ENCODE results near the gene NMRK2. TPM values are rescaled to one million over a fixed set of nuclear protein-coding genes. Genes with fewer than 3 reads are reported as not detected.

The NMRK2 gene, protein sequence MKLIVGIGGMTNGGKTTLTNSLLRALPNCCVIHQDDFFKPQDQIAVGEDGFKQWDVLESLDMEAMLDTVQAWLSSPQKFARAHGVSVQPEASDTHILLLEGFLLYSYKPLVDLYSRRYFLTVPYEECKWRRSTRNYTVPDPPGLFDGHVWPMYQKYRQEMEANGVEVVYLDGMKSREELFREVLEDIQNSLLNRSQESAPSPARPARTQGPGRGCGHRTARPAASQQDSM
- 60.0 and 62.7 TPM in 2 replicates for total RNA-seq (2021)
- long read RNA-seq, partial matches to known transcripts = 51 of 101 reads
- long read RNA-seq, other reads (novel, unspliced or antisense) = 48 of 101 reads

DNA sequence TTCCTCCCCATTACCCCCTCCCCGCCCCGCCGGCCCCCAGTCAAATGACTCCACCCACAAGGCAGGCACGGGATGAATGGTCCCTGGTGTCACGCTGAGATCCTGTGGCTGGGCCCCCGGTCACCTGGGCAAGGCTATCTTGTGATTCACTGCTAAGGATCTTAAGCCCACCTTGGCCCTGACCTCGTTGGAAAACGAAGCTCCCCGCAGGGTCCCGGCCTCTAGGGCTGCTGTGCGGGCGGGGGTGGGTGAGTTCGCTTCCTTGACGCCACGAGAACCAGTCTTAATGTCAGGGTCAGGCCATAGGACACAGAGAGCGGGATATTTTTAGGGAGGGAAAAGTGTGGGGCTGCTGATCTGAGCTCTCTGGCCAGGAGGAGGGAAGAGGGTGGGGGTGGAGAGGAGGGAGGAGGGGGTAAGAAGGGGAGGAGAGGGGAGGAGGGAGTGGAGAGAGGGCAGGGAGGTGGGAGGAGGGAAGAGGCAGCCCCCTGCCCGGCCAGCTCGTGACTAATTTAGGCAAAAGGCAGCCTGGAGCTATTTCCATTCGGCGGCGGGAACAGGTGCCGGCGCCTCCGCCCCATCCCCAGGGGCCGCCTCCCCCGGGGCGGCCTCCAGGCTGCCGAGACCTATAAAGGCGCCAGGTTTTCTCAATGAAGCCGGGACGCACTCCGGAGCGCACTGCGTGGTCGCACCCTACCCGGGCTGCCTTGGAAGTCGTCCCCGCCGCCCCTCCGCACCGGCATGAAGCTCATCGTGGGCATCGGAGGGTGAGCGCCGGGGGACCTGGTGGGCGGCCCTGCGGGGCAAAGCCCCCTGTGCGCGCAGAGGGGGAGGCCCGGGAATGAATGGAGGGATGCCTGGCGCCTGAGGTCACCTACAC lies at the start of gene NMRK2:
TSS of gene NMRK2 (plus strand) at position 139 of the 880 bp plus-strand sequence. CDS start at position 742, 603 bp downstream.
- Histone ChIP-seq H3K23ac (ENCODE audit: insufficient read length, low read depth, low read length) (no peak within 1 kb of the TSS), H2BK15ac (ENCODE audit: low read depth, low read length) (no peak within 1 kb of the TSS), H3K79me2 (ENCODE audit: insufficient read depth, low read length) (no peaks in the 10 kb centered on the region; the same call in 1 of the 2 replicates), H3K4me2 (ENCODE audit: insufficient read depth, insufficient read length, low read length) (peak within 1 kb of the TSS; percentile 73), H3K27me3 (ENCODE audit: insufficient read depth, low read length) (no peaks in the 10 kb centered on the region), H4K5ac (ENCODE audit: insufficient read length, low read depth, low read length) (no peak within 1 kb of the TSS), H2AFZ (ENCODE audit: low read length) (peak within 1 kb of the TSS; percentile 69), H3K9me3 (ENCODE audit: control insufficient read depth, low read depth, low read length) (no peaks in the 10 kb centered on the region), H3K4me1 (ENCODE audit: insufficient read depth, low read length) (no peaks in the 10 kb centered on the region), H3K4ac (ENCODE audit: low read depth, low read length) (no peak within 1 kb of the TSS; the same call in 1 of the 2 replicates), H4K20me1 (ENCODE audit: control insufficient read depth, insufficient read depth, insufficient read length) (no peaks in the 10 kb centered on the region), H3K56ac (ENCODE audit: insufficient read length, low read depth, low read length) (no peak within 1 kb of the TSS), H3K18ac (ENCODE audit: insufficient read length, low read depth, low read length) (peak within 1 kb of the TSS; percentile 82), H3K23me2 (ENCODE audit: insufficient read length, low read depth, low read length, poor library complexity, severe bottlenecking) (peaks cover 7% of the 10 kb centered on the region), H2BK20ac (ENCODE audit: low read depth, low read length, poor library complexity, severe bottlenecking) (no peak within 1 kb of the TSS), H3T11ph (ENCODE audit: low read length) (no peak within 1 kb of the TSS), H2BK5ac (ENCODE audit: insufficient read length, low read length) (no peak within 1 kb of the TSS), H4K91ac (ENCODE audit: insufficient read length, low read depth, low read length) (no peak within 1 kb of the TSS), H2BK12ac (ENCODE audit: insufficient read length, low read depth, low read length) (no peak within 1 kb of the TSS), H2BK120ac (ENCODE audit: low read depth, low read length, poor library complexity, severe bottlenecking) (no peak within 1 kb of the TSS), H3K9ac (ENCODE audit: extremely low read depth, insufficient read length, low read length) (peak within 1 kb of the TSS; percentile 63), H2AK5ac (ENCODE audit: insufficient read length, low read length) (no peak within 1 kb of the TSS), H3K27ac (ENCODE audit: insufficient read length, low read depth, low read length) (peak within 1 kb of the TSS; percentile 12), H4K8ac (replicated peaks; ENCODE audit: insufficient read length, low read depth, low read length) (no peak within 1 kb of the TSS), H3K14ac (ENCODE audit: insufficient read depth, low read length) (peak within 1 kb of the TSS; percentile 91), H3K79me1 (ENCODE audit: insufficient read depth, low read depth, low read length, poor library complexity, severe bottlenecking) (no peaks in the 10 kb centered on the region)
- peak within 1 kb of the TSS; percentile 94 to 98 (median 95) for H3K27ac Mint-ChIP-seq
- H3K9me3 Mint-ChIP-seq = no peaks in the 10 kb centered on the region
- H3K27me3 Mint-ChIP-seq (ENCODE audit: low read depth) = peaks cover 3% of the 10 kb centered on the region
- peaks cover 0 to 3% of the 10 kb centered on the region in 2 experiments; a peak in 1 of 4 replicates for H3K4me1 Mint-ChIP-seq
- no peak for TF ChIP-seq CTCF (conservative IDR thresholded peaks at IDR 0.05)
- H3K36me3 Mint-ChIP-seq (ENCODE audit: insufficient read depth in 1 of 3, low read depth in 3 of 3) = no peaks in the 10 kb centered on the region; a peak in 1 of 7 replicates
- WGBS (ENCODE audit: extremely low coverage, insufficient read length, low lambda C conversion rate) = no CpG with 5 or more reads among the region's 51 CpGs
- peak within 1 kb of the TSS; percentile 76 to 90 for H3K4me3 Mint-ChIP-seq
- DNase-seq = peak; percentile 94
